Loucy (cell line): ENCODE results near the gene UBE2F.
A peak's percentile ranks its signal among the peaks of the same experiment; 100 is the strongest.

Experiments
- H2AFZ ChIP-seq: fragments of 200-600 bp; sonication (generic); 2 replicates; pipeline ENCODE4 v1.6.0; 2016; ENCODE audit warnings: antibody characterized with exemption, mild to moderate bottlenecking, low read length, moderate library complexity
- H3F3A ChIP-seq: fragments of 200-600 bp; 2 replicates; pipeline ENCODE4 v1.6.0; 2016; ENCODE audit warnings: antibody characterized with exemption, low read depth, mild to moderate bottlenecking
- H3K27me3 ChIP-seq: fragments of 200-600 bp; sonication (generic); 2 replicates; pipeline ENCODE4 v1.6.1; 2014; ENCODE audit warnings: low read length, mild to moderate bottlenecking; ENCODE audit not compliant: insufficient read depth, poor library complexity, severe bottlenecking
- H3K36me3 ChIP-seq: fragments of 200-600 bp; sonication (generic); 2 replicates; pipeline ENCODE4 v1.6.1; 2016; ENCODE audit warnings: low read length; ENCODE audit not compliant: insufficient read depth
- H3K4me1 ChIP-seq: fragments of 200-600 bp; sonication (generic); 2 replicates; pipeline ENCODE4 v1.5.1; 2014; ENCODE audit warnings: low read length, mild to moderate bottlenecking; ENCODE audit not compliant: insufficient read depth, poor library complexity, severe bottlenecking
- H3K4me2 ChIP-seq: fragments of 200-600 bp; sonication (generic); 2 replicates; pipeline ENCODE4 v1.6.0; 2014; ENCODE audit warnings: antibody characterized with exemption, low read length, low read depth, mild to moderate bottlenecking; ENCODE audit not compliant: poor library complexity, severe bottlenecking
- H3K4me3 ChIP-seq: fragments of 200-600 bp; sonication (generic); 2 replicates; pipeline ENCODE4 v1.5.1; 2014; ENCODE audit warnings: low read length, mild to moderate bottlenecking, mixed read lengths; ENCODE audit not compliant: poor library complexity, severe bottlenecking
- H3K79me2 ChIP-seq: fragments of 200-600 bp; sonication (generic); 2 replicates; pipeline ENCODE4 v1.6.1; 2014; ENCODE audit warnings: low read length; ENCODE audit not compliant: insufficient read depth
- H3K9ac ChIP-seq: fragments of 200-600 bp; sonication (generic); 2 replicates; pipeline ENCODE4 v1.6.0; 2014; ENCODE audit warnings: mild to moderate bottlenecking, low read depth, low read length, moderate library complexity; ENCODE audit not compliant: poor library complexity, severe bottlenecking
- H3K9me2 ChIP-seq: fragments of 200-600 bp; sonication (generic); replicated peaks from 2 replicates; pipeline ENCODE4 v1.6.1; 2016; ENCODE audit warnings: low read depth, low read length, mixed read lengths
- H3K9me3 ChIP-seq: fragments of 200-600 bp; sonication (generic); 2 replicates; pipeline ENCODE4 v1.6.1; 2014; ENCODE audit warnings: mild to moderate bottlenecking, antibody characterized with exemption, low read length, low read depth; ENCODE audit not compliant: insufficient read depth
- H4K20me1 ChIP-seq: fragments of 200-600 bp; sonication (generic); 2 replicates; pipeline ENCODE4 v1.6.0; 2014; ENCODE audit warnings: antibody characterized with exemption, low read length, mild to moderate bottlenecking; ENCODE audit not compliant: insufficient read depth, poor library complexity, severe bottlenecking
- EZH2phosphoT487 ChIP-seq: fragments of 200-600 bp; IDR thresholded peaks from 2 replicates; pipeline ENCODE4 v1.6.1; 2018; ENCODE audit warnings: antibody characterized with exemption, mild to moderate bottlenecking, moderate library complexity, borderline replicate concordance
- TF ChIP-seq, protein P1 (sequence below): fragments of 200-600 bp; sonication (generic); conservative IDR thresholded peaks from 2 replicates; pipeline ENCODE4 v1.5.1; 2014; ENCODE audit warnings: mild to moderate bottlenecking, antibody characterized with exemption, low read length

The UBE2F gene

DNA sequence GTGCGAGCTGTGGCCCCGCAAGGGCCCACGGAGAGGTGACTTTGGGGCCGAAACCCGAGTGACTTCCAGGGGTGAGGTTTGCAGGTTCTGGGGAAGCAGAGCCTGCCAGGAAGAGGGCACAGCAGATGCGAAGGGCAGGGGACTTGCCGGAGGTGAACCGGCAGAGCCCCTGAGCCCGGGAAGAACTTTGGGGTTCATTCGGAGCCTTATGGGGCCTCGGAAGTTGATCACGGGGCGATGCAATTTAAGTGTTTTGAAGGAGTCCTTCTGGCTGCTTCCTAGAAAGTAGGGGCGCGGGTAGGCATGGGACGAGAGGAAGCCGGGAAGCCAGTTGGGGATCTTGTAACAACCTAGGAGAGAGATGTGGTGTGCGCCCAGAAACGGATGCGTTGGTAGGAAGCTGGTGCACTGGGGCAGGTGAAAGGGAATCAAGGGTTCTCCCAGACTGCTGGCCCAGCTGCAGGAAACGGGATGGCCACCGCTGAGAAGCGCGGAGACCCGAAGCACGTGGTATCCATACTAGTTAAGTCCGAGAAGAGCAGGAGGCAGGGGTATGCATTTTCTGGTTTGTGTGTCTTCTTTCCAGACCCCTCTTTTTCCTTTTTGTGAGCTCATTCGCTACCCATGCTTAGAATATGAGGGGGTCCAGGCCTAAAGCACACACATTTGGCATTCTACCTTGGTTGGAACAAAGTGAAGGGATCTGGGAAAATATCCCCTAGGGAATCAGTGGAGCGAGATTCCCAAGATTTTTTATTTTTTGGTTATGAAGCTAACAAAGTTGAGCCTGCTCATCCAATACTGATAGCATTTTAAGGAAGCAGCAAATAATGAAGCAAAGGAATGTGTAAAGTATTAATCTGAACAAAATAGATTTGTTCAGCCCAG lies 94.7 kb downstream of the UBE2F start:
- peaks cover 30% of the 10 kb centered on the region for H3K4me1 ChIP-seq
- H3K27me3 ChIP-seq, result no peaks in the 10 kb centered on the region
- TF ChIP-seq EZH2phosphoT487, result no peak
- TF ChIP-seq, protein P1, sequence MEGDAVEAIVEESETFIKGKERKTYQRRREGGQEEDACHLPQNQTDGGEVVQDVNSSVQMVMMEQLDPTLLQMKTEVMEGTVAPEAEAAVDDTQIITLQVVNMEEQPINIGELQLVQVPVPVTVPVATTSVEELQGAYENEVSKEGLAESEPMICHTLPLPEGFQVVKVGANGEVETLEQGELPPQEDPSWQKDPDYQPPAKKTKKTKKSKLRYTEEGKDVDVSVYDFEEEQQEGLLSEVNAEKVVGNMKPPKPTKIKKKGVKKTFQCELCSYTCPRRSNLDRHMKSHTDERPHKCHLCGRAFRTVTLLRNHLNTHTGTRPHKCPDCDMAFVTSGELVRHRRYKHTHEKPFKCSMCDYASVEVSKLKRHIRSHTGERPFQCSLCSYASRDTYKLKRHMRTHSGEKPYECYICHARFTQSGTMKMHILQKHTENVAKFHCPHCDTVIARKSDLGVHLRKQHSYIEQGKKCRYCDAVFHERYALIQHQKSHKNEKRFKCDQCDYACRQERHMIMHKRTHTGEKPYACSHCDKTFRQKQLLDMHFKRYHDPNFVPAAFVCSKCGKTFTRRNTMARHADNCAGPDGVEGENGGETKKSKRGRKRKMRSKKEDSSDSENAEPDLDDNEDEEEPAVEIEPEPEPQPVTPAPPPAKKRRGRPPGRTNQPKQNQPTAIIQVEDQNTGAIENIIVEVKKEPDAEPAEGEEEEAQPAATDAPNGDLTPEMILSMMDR, result no peak
- H3K9ac ChIP-seq, result peak overlapping the region; percentile 84
- H3K36me3 ChIP-seq, result peaks cover 9% of the 10 kb centered on the region; the same call in 1 of the 2 replicates
- no peaks in the 10 kb centered on the region for H3K9me2 ChIP-seq
- H3K4me2 ChIP-seq, result peak overlapping the region; percentile 91
- H3K9me3 ChIP-seq, result no peaks in the 10 kb centered on the region
- peaks cover 41% of the 10 kb centered on the region for H3K79me2 ChIP-seq
- H3F3A ChIP-seq, result no peaks in the 10 kb centered on the region
- peak overlapping the region; percentile 89 for H3K4me3 ChIP-seq
- no peaks in the 10 kb centered on the region for H4K20me1 ChIP-seq
- peak overlapping the region; percentile 66 for H2AFZ ChIP-seq

GRCh38 chr2:238063414-238064189 lies 96.8 kb downstream of the UBE2F start:
- Histone ChIP-seq H3F3A (peaks cover 10% of the 10 kb centered on the region), H3K79me2 (peaks cover 41% of the 10 kb centered on the region), H3K4me2 (peak overlapping the region; percentile 91), H4K20me1 (peaks cover 4% of the 10 kb centered on the region), H3K4me3 (peak overlapping the region; percentile 5), H3K4me1 (peaks cover 48% of the 10 kb centered on the region), H3K9me3 (no peaks in the 10 kb centered on the region; the same call in 1 of the 2 replicates), H3K9ac (no peak overlapping the region), H2AFZ (no peak overlapping the region), H3K36me3 (peaks cover 9% of the 10 kb centered on the region; the same call in 1 of the 2 replicates), H3K27me3 (no peaks in the 10 kb centered on the region), H3K9me2 (no peaks in the 10 kb centered on the region)
- no peak for TF ChIP-seq EZH2phosphoT487
- TF ChIP-seq, protein P1, result no peak

- H3F3A ChIP-seq, result peaks cover 16% of the 10 kb centered on the region
- peaks cover 38% of the 10 kb centered on the region for H3K79me2 ChIP-seq
- H3K4me1 ChIP-seq, result peaks cover 51% of the 10 kb centered on the region
- no peaks in the 10 kb centered on the region for H3K27me3 ChIP-seq
- peaks cover 4% of the 10 kb centered on the region for H4K20me1 ChIP-seq
- H3K9me2 ChIP-seq, result no peaks in the 10 kb centered on the region
- no peaks in the 10 kb centered on the region; the same call in 1 of the 2 replicates for H3K9me3 ChIP-seq
- no peak overlapping the region for H2AFZ ChIP-seq
- peaks cover 9% of the 10 kb centered on the region; the same call in 1 of the 2 replicates for H3K36me3 ChIP-seq
- TF ChIP-seq, protein P1, result no peak
- TF ChIP-seq EZH2phosphoT487, result no peak
- H3K9ac ChIP-seq, result no peak overlapping the region
- H3K4me3 ChIP-seq, result no peak overlapping the region
- H3K4me2 ChIP-seq, result peak overlapping the region; percentile 91
Observed at GRCh38 chr2:238064376-238064775, 97.6 kb downstream of the UBE2F start.
